Spleen (tissue), 11 donors: Measurements from ENCODE around the gene RABGEF1. TPM values are rescaled to one million over a fixed set of nuclear protein-coding genes. Genes with fewer than 3 reads are reported as not detected.
A peak's percentile ranks its signal among the peaks of the same experiment; 100 is the strongest.

ENCODE experiments used
- DNase-seq: peaks from one replicate; pipeline ENCODE4 v3.0.0-alpha.2; 2020
- H3K27ac ChIP-seq, 8 donors: fragments of 200-600 bp; sonication (generic) in 7 of 8; 1 replicate in 4 of 8; 2 replicates in 4 of 8; pipeline versions ENCODE4 v1.5.0 to v1.8.0; 2016 to 2021; ENCODE audit warnings: inconsistent platforms in 4 of 8, mild to moderate bottlenecking in 4 of 8, moderate library complexity in 1 of 8
- H3K27me3 ChIP-seq, 7 donors: fragments of 200-600 bp; sonication (generic) in 6 of 7; replicated peaks in 1 of 7; 1 replicate in 4 of 7; 2 replicates in 3 of 7; pipeline versions ENCODE4 v1.5.0 to v1.8.0; 2016 to 2021; ENCODE audit warnings: inconsistent platforms in 3 of 7, mild to moderate bottlenecking in 1 of 7
- H3K36me3 ChIP-seq, 6 donors: fragments of 200-600 bp; sonication (generic) in 5 of 6; 1 replicate in 4 of 6; 2 replicates in 2 of 6; pipeline versions ENCODE4 v1.5.0 to v1.8.0; 2016 to 2021; ENCODE audit warnings: inconsistent platforms in 2 of 6
- H3K4me1 ChIP-seq, 6 donors: fragments of 200-600 bp; sonication (generic) in 5 of 6; 1 replicate in 3 of 6; 2 replicates in 3 of 6; pipeline versions ENCODE4 v1.5.0 to v1.8.0; 2016 to 2021; ENCODE audit warnings: inconsistent platforms in 3 of 6
- H3K4me3 ChIP-seq, 8 donors: fragments of 200-600 bp; sonication (generic) in 7 of 8; 1 replicate in 4 of 8; 2 replicates in 4 of 8; pipeline versions ENCODE4 v1.5.0 to v1.8.0; 2016 to 2021; ENCODE audit warnings: inconsistent platforms in 4 of 8, mild to moderate bottlenecking in 4 of 8, moderate library complexity in 2 of 8
- H3K9me3 ChIP-seq, 8 donors: fragments of 200-600 bp; sonication (generic) in 7 of 8; 1 replicate in 4 of 8; 2 replicates in 4 of 8; pipeline versions ENCODE4 v1.5.0 to v1.8.0; 2016 to 2021; ENCODE audit warnings: inconsistent platforms in 4 of 8
- POLR2A ChIP-seq, 3 donors: fragments of 450-650 bp; IDR thresholded peaks; one replicate each; pipeline ENCODE4 v1.5.1; 2017; ENCODE audit warnings: antibody characterized with exemption in 3 of 3, mild to moderate bottlenecking in 1 of 3
- POLR2AphosphoS5 ChIP-seq, 3 donors: sonication (generic); formaldehyde crosslinking; IDR thresholded peaks; one replicate each; pipeline ENCODE4 v1.5.1; 2017; ENCODE audit warnings: antibody characterized with exemption in 3 of 3
- WGBS, 5 donors: extraction: QIAGEN DNeasy Blood & Tissue Kit in 3 of 5; methylation state at CpG; one replicate each; pipeline versions ENCODE4 v1.1.5 to v1.1.7; 2013 to 2018; 5-methylcytosine and 5-hydroxymethylcytosine counted together
- intact Hi-C: fragments of 100-400 bp; cut with DNase I; formaldehyde crosslinking; loops from one replicate; pipeline ENCODE4 v1.15.0; 2023; ENCODE audit warnings: low total_unique reads
- polyA plus RNA-seq, 3 donors: library from polyadenylated mRNA; stranded (reverse); fragments of 200-250 nt; gene quantifications; one replicate each; pipeline ENCODE4 v1.2.1, GENCODE V29; 2013
- total RNA-seq, 7 donors: library from RNA; depleted of rRNA in 3 of 7; stranded (reverse); fragments of >200 nt in 3 of 7; fragmentation: NEBNext Ultra II Directional in 4 of 7; extraction: Animal tissue kit (Norgen Biotek cat#: 25700) in 4 of 7; gene quantifications; one replicate each; pipeline versions ENCODE4 v1.1.0 to v1.2.1, GENCODE V29; 2016 to 2021
- TF ChIP-seq, protein P1 (sequence below), 11 experiments: fragments of 200-600 bp in 7 of 11; fragments of 450-650 bp in 4 of 11; sonication (generic) in 4 of 11; IDR thresholded peaks in 8 of 11; conservative IDR thresholded peaks in 3 of 11; 1 replicate in 7 of 11; 2 replicates in 4 of 11; pipeline versions ENCODE4 v1.4.0 to v1.8.0; 2016 to 2021; ENCODE audit warnings: antibody characterized with exemption in 11 of 11, inconsistent platforms in 4 of 11, mild to moderate bottlenecking in 1 of 11
- donor health status: healthy with polysubstance abuse.
- donor health status: DM: no; HTN: no; CAD: no; lungs with moderate emphysema.
- donor health status: DM: no; HTN: no; CAD: no.
- donor health status: Bipolar disorder and iron deficiency.
- donor health status: healthy.
- donor health status: DM: no; HTN: no; CAD: no.
- donor health status: DM: yes; HTN: yes; CAD: no.

Gene RABGEF1
- total and polyA plus RNA-seq, 10 donors, result 8.3 to 39.6 (median 27.4) TPM

DNA sequence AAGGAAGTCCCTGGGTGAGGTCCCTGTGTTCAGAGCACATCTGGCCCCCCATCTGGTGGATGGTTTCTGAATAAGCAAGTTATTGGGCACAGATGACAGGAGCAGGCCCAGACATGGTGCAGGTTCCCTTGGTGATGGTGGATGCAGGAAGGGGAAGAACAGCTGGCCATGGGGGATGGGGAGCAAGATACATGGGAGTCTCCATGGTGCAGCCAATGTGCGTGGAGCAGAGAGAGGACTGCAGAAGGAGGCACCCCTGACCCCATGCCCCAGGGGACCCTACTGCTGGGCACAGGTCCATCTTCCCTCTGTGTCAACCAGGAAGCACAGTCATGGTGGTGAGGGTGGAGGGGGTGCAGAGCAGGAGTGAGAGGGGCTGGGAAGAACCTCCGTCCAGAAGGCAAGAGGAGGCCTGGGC lies 43.8 kb upstream of the RABGEF1 start:
- no peak overlapping the region for H3K27ac ChIP-seq

DNA sequence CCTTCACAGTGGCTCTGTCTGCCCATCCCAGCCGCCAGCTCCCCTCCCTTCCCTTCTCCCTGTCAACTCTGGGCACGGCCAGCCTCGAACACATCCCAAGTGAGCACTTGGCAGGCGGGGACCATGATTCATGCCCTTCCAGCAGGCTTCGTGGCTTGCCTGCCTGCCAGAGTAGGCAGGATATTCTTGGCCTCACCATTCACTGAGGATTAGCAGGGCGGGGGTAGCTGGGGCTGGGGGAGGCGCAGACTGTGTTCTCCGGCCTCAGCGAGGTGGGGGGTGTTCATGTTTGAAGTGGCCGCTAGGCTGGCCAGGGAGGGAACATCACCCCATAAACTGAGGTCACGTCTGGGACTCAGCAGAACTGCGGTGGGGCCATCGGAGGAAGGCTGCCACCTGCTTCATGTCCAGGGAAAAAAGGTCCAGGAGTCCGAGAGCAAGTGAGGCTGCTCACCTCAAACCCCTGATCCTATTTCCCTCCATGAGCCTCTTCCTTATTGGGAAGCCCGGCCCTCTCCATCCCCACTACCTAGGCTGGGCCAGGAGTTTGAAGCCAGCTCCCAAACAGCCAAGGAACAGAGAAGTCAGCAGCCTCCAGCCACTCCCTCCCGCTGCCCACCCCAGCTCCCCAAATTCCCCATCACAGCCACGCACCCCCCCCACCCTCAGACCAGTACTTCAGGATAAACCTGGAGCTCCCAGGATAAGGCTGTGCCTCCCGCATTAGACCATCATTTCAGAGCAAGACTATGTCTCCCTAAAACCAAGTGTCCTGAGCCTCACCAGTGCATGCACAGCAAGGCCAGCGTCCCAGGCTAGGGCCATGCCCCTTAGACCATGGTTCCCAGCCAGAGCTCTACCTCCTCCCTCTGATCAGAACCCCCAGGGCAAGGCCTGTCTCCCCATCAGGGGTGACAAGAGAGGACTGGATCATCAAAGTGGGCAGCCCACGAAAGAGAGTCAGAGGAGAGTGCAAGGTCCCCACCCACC lies 42.8 kb upstream of the RABGEF1 start:
- no peak for DNase-seq
- H3K36me3 ChIP-seq, result peaks cover 0 to 29% (median 0%) of the 10 kb centered on the region in 6 donors
- H3K4me1 ChIP-seq, result peaks cover 0 to 6% (median 0%) of the 10 kb centered on the region in 6 donors
- H3K9me3 ChIP-seq, result no peaks in the 10 kb centered on the region
- no peak overlapping the region for H3K4me3 ChIP-seq
- intact Hi-C loops, result no loop called here
- H3K27me3 ChIP-seq, result no peaks in the 10 kb centered on the region
- peak overlapping the region in 1 of 8 donors; percentile 33 for H3K27ac ChIP-seq
- no peak for TF ChIP-seq POLR2AphosphoS5 (IDR thresholded peaks at IDR 0.05)
- TF ChIP-seq, protein P1, sequence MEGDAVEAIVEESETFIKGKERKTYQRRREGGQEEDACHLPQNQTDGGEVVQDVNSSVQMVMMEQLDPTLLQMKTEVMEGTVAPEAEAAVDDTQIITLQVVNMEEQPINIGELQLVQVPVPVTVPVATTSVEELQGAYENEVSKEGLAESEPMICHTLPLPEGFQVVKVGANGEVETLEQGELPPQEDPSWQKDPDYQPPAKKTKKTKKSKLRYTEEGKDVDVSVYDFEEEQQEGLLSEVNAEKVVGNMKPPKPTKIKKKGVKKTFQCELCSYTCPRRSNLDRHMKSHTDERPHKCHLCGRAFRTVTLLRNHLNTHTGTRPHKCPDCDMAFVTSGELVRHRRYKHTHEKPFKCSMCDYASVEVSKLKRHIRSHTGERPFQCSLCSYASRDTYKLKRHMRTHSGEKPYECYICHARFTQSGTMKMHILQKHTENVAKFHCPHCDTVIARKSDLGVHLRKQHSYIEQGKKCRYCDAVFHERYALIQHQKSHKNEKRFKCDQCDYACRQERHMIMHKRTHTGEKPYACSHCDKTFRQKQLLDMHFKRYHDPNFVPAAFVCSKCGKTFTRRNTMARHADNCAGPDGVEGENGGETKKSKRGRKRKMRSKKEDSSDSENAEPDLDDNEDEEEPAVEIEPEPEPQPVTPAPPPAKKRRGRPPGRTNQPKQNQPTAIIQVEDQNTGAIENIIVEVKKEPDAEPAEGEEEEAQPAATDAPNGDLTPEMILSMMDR (IDR thresholded peaks at IDR 0.05 in 8 of 11, conservative IDR thresholded peaks at IDR 0.05 in 3 of 11), result no peak
- TF ChIP-seq POLR2A (IDR thresholded peaks at IDR 0.05), result no peak
- 68 to 78% (median 74%) methylated on average over 16 to 20 of the region's 20 CpGs for WGBS, 5 donors

More for the DNA sequence above, 43.8 kb upstream of the RABGEF1 start:
- Histone ChIP-seq H3K9me3 (no peaks in the 10 kb centered on the region), H3K27me3 (no peaks in the 10 kb centered on the region), H3K36me3 (peaks cover 0 to 35% (median 0%) of the 10 kb centered on the region in 6 donors), H3K4me1 (peaks cover 0 to 7% (median 0%) of the 10 kb centered on the region in 6 donors), H3K4me3 (no peak overlapping the region)
- 80 to 95% (median 88%) methylated on average over 2 of the region's 2 CpGs for WGBS, 5 donors
- DNase-seq, result no peak
- intact Hi-C loops, result no loop called here
- no peak for TF ChIP-seq POLR2A (IDR thresholded peaks at IDR 0.05)
- TF ChIP-seq, protein P1 (IDR thresholded peaks at IDR 0.05 in 8 of 11, conservative IDR thresholded peaks at IDR 0.05 in 3 of 11), result no peak
- no peak for TF ChIP-seq POLR2AphosphoS5 (IDR thresholded peaks at IDR 0.05)

DNA sequence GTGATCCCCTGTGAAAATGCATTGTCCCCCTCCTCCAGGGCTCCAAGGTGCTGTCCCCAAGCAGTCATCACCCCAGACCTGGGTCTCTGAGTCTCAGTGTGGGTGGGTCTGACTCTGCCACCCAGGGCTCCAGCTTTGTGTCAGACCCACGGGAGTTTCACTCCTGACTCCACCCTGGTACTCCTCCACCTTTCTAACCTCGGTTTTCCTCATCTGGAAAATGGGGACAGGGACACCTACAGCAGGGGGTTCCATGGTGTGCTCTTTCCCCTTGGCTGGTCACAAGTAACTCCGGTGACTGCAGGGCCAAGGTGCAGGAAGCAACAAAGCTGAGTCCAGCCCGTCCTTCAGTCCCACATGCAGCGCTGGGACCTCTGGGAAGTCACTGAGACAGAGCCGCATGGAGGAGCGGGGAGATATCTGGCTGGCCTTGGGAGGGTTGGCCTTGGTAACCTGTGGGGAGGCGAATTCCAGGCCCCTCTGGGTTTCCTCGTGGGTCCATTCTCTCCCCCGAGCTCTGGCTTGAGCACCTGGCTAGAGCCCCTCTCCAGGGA lies 41.8 kb upstream of the RABGEF1 start:
- peaks cover 0 to 20% (median 0%) of the 10 kb centered on the region in 6 donors for H3K36me3 ChIP-seq
- H3K4me3 ChIP-seq, result no peak overlapping the region
- no peak for DNase-seq
- TF ChIP-seq, protein P1 (IDR thresholded peaks at IDR 0.05 in 8 of 11, conservative IDR thresholded peaks at IDR 0.05 in 3 of 11), result no peak
- TF ChIP-seq POLR2AphosphoS5 (IDR thresholded peaks at IDR 0.05) (no peak), POLR2A (IDR thresholded peaks at IDR 0.05) (no peak)
- intact Hi-C loops, result no loop called here
- H3K27me3 ChIP-seq, result no peaks in the 10 kb centered on the region
- no peaks in the 10 kb centered on the region for H3K9me3 ChIP-seq
- no peaks in the 10 kb centered on the region for H3K4me1 ChIP-seq
- H3K27ac ChIP-seq, result peak overlapping the region in 2 of 8 donors; percentile 36 to 42
- WGBS, 5 donors, result 70 to 83% (median 76%) methylated on average over 9 to 10 of the region's 10 CpGs

DNA sequence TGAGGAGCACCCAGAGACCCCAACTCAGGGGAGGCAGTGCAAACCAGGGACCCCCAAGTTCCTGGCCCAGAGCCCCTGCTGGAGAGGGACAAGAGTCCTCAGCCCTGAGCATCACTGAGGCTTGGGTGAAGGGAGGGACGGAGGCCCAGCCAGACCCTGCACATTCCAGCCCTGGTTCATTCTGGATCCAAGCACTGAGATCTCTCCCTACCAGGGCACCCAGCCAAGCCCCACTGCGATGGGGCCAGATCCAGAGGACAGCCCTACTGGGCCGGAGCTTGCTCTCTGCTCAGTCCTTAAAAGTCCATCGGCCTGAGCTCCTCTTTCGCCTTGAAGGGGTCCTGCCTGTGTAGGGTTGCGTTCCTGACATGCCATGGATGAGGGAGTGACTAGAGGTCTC lies 40.5 kb upstream of the RABGEF1 start:
- 81 to 89% (median 83%) methylated on average over 5 to 6 of the region's 6 CpGs for WGBS, 5 donors
- Histone ChIP-seq H3K4me1 (no peaks in the 10 kb centered on the region), H3K27ac (peak overlapping the region in 5 of 8 donors; percentile 7 to 49 (median 36)), H3K9me3 (no peaks in the 10 kb centered on the region), H3K36me3 (peaks cover 0 to 7% (median 0%) of the 10 kb centered on the region in 6 donors), H3K4me3 (no peak overlapping the region), H3K27me3 (no peaks in the 10 kb centered on the region)
- intact Hi-C loops, result no loop called here
- TF ChIP-seq, protein P1 (IDR thresholded peaks at IDR 0.05 in 8 of 11, conservative IDR thresholded peaks at IDR 0.05 in 3 of 11), result no peak
- TF ChIP-seq POLR2AphosphoS5 (IDR thresholded peaks at IDR 0.05) (peak; percentile 42 to 49 (median 47)), POLR2A (IDR thresholded peaks at IDR 0.05) (no peak)
- no peak for DNase-seq
